Tibial nerve (tissue), 4 donors: Measurements from ENCODE around the gene USP32. TPM values are rescaled to one million over a fixed set of nuclear protein-coding genes. Genes with fewer than 3 reads are reported as not detected.

Experiments used
- DNase-seq, 2 donors: peaks; one replicate each; pipeline ENCODE4 v3.0.0-alpha.2; 2019; ENCODE audit warnings: low spot score in 2 of 2
- H3K27ac ChIP-seq, 4 donors: fragments of 200-600 bp; sonication (generic) in 3 of 4; one replicate each; pipeline ENCODE4 v1.5.1; 2017 to 2019; ENCODE audit warnings: mild to moderate bottlenecking in 1 of 4
- H3K27me3 ChIP-seq, 2 donors: fragments of 200-600 bp; sonication (generic) in 1 of 2; one replicate each; pipeline versions ENCODE4 v1.5.1 to v1.6.0; 2017 to 2019
- H3K36me3 ChIP-seq, 3 donors: fragments of 200-600 bp; sonication (generic); one replicate each; pipeline ENCODE4 v1.5.1; 2018 to 2019
- H3K4me1 ChIP-seq, 4 donors: fragments of 200-600 bp; sonication (generic) in 3 of 4; one replicate each; pipeline ENCODE4 v1.5.1; 2017 to 2019
- H3K4me3 ChIP-seq, 4 donors: fragments of 200-600 bp; sonication (generic) in 3 of 4; one replicate each; pipeline ENCODE4 v1.5.1; 2017 to 2019; ENCODE audit warnings: mild to moderate bottlenecking in 1 of 4, moderate library complexity in 1 of 4
- H3K9me3 ChIP-seq, 4 donors: fragments of 200-600 bp; sonication (generic) in 3 of 4; one replicate each; pipeline ENCODE4 v1.5.1; 2017 to 2019
- CTCF ChIP-seq, 5 experiments: fragments of 200-600 bp in 3 of 5; fragments of 450-650 bp in 2 of 5; sonication (generic) in 3 of 5; IDR thresholded peaks; one replicate each; pipeline ENCODE4 v1.5.1; 2016 to 2019; ENCODE audit warnings: antibody characterized with exemption in 5 of 5, mild to moderate bottlenecking in 3 of 5, moderate library complexity in 2 of 5
- EP300 ChIP-seq, 2 donors: sonication (generic); formaldehyde crosslinking; IDR thresholded peaks; one replicate each; pipeline ENCODE4 v1.6.1; 2017; ENCODE audit warnings: antibody characterized with exemption in 2 of 2, mild to moderate bottlenecking in 1 of 2
- POLR2A ChIP-seq, 2 donors: fragments of 450-650 bp; IDR thresholded peaks; one replicate each; pipeline ENCODE4 v1.6.1; 2017; ENCODE audit warnings: antibody characterized with exemption in 2 of 2, mild to moderate bottlenecking in 2 of 2, moderate library complexity in 2 of 2
- WGBS, 2 donors: methylation state at CpG; one replicate each; pipeline ENCODE4 v1.1.5; 2018; 5-methylcytosine and 5-hydroxymethylcytosine counted together
- total RNA-seq, 4 donors: library from RNA; depleted of rRNA; stranded (reverse); fragments of >200 nt; gene quantifications; one replicate each; pipeline ENCODE4 v1.1.0, GENCODE V29; 2016

USP32 gene
- total RNA-seq, 4 donors from 2014 or later: 49.6 to 64.7 (median 56.5) TPM

GRCh38 chr17:60296177-60296576 is 95.8 kb downstream of the USP32 start:
- Histone ChIP-seq H3K27me3 (no peaks in the 10 kb centered on the region), H3K36me3 (no peaks in the 10 kb centered on the region), H3K9me3 (no peaks in the 10 kb centered on the region), H3K4me3 (no peak overlapping the region), H3K4me1 (no peaks in the 10 kb centered on the region), H3K27ac (no peak overlapping the region)
- 93 to 94% methylated on average over 2 of the region's 2 CpGs for WGBS, 2 donors
- no peak for TF ChIP-seq CTCF (IDR thresholded peaks at IDR 0.05)
- no peak for TF ChIP-seq POLR2A (IDR thresholded peaks at IDR 0.05)
- TF ChIP-seq EP300 (IDR thresholded peaks at IDR 0.05): no peak
- no peak for DNase-seq

GRCh38 chr17:60293580-60294335 is 98.2 kb downstream of the USP32 start:
- Histone ChIP-seq H3K4me3 (no peak overlapping the region), H3K27ac (no peak overlapping the region), H3K27me3 (no peaks in the 10 kb centered on the region), H3K36me3 (peaks cover 0 to 11% (median 0%) of the 10 kb centered on the region in 3 donors), H3K4me1 (no peaks in the 10 kb centered on the region), H3K9me3 (no peaks in the 10 kb centered on the region)
- DNase-seq: no peak
- 95% methylated on average over 3 of the region's 3 CpGs for WGBS, 2 donors
- TF ChIP-seq EP300 (IDR thresholded peaks at IDR 0.05) (no peak), CTCF (IDR thresholded peaks at IDR 0.05) (no peak), POLR2A (IDR thresholded peaks at IDR 0.05) (no peak)

- no peak for DNase-seq
- Histone ChIP-seq H3K4me1 (no peaks in the 10 kb centered on the region), H3K4me3 (no peak overlapping the region), H3K27me3 (no peaks in the 10 kb centered on the region), H3K36me3 (peaks cover 0 to 18% (median 0%) of the 10 kb centered on the region in 3 donors), H3K9me3 (no peaks in the 10 kb centered on the region), H3K27ac (no peak overlapping the region)
- TF ChIP-seq CTCF (IDR thresholded peaks at IDR 0.05) (no peak), EP300 (IDR thresholded peaks at IDR 0.05) (no peak), POLR2A (IDR thresholded peaks at IDR 0.05) (no peak)
- 93 to 98% methylated on average over 1 of the region's 1 CpG for WGBS, 2 donors
These were observed 99.2 kb downstream of the USP32 start for GRCh38 chr17:60292697-60293096.

- 84 to 90% methylated on average over 1 of the region's 1 CpG for WGBS, 2 donors
These were observed 107.2 kb downstream of the USP32 start for GRCh38 chr17:60284709-60285108.

More at GRCh38 chr17:60284709-60285108, 107.2 kb downstream of the USP32 start:
- no peak for DNase-seq
- H3K27ac ChIP-seq: no peak overlapping the region
- peaks cover 0 to 36% (median 0%) of the 10 kb centered on the region in 3 donors for H3K36me3 ChIP-seq
- TF ChIP-seq POLR2A (IDR thresholded peaks at IDR 0.05): no peak
- TF ChIP-seq EP300 (IDR thresholded peaks at IDR 0.05): no peak
- no peak for TF ChIP-seq CTCF (IDR thresholded peaks at IDR 0.05)
- H3K4me3 ChIP-seq: no peak overlapping the region
- H3K27me3 ChIP-seq: no peaks in the 10 kb centered on the region
- no peaks in the 10 kb centered on the region for H3K9me3 ChIP-seq
- no peaks in the 10 kb centered on the region for H3K4me1 ChIP-seq
